ENCODE measurements around the gene NDUFA13. TPM values are rescaled to one million over a fixed set of nuclear protein-coding genes. Genes with fewer than 3 reads are reported as not detected.

NDUFA13 gene
- total RNA-seq, 1 experiment from 2014 or later = 489 TPM

DNA sequence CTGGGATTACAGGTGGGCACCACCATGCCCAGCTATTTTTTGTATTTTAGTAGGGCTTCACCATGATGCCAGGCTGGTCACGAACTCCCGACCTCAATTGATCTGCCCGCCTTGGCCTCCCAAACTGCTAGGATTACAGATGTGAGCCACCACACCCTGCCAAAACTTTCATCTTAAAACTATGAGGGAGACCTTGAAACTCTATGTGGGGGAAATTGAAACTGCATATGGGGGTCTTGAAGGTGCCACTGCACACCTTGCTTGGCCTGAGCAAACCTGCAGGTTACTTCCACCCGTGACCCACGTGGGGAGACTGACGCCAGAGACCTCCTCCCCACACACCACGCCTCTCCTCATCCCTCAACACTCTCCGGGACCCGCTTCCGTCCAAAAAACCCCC is 37.6 kb downstream of the NDUFA13 start:
- Histone ChIP-seq H3K18ac (ENCODE audit: insufficient read length, low read depth, low read length) (no peak overlapping the region), H2BK20ac (ENCODE audit: low read depth, low read length, poor library complexity, severe bottlenecking) (no peak overlapping the region), H2BK5ac (ENCODE audit: insufficient read length, low read length) (no peak overlapping the region), H3K4me2 (ENCODE audit: insufficient read depth, insufficient read length, low read length) (no peak overlapping the region), H2AK5ac (ENCODE audit: insufficient read length, low read length) (no peak overlapping the region), H2AFZ (ENCODE audit: low read length) (no peak overlapping the region), H2BK12ac (ENCODE audit: insufficient read length, low read depth, low read length) (no peak overlapping the region), H3K27ac (ENCODE audit: insufficient read length, low read depth, low read length) (no peak overlapping the region), H4K91ac (ENCODE audit: insufficient read length, low read depth, low read length) (no peak overlapping the region), H2BK15ac (ENCODE audit: low read depth, low read length) (no peak overlapping the region), H4K8ac (replicated peaks; ENCODE audit: insufficient read length, low read depth, low read length) (no peak overlapping the region), H3K23me2 (ENCODE audit: insufficient read length, low read depth, low read length, poor library complexity, severe bottlenecking) (no peaks in the 10 kb centered on the region), H3K14ac (ENCODE audit: insufficient read depth, low read length) (no peak overlapping the region), H3K9ac (ENCODE audit: extremely low read depth, insufficient read length, low read length) (no peak overlapping the region), H3T11ph (ENCODE audit: low read length) (no peak overlapping the region), H3K9me3 (ENCODE audit: control insufficient read depth, low read depth, low read length) (no peaks in the 10 kb centered on the region), H4K5ac (ENCODE audit: insufficient read length, low read depth, low read length) (no peak overlapping the region), H2BK120ac (ENCODE audit: low read depth, low read length, poor library complexity, severe bottlenecking) (no peak overlapping the region), H3K79me2 (ENCODE audit: insufficient read depth, low read length) (no peaks in the 10 kb centered on the region), H3K4ac (ENCODE audit: low read depth, low read length) (no peak overlapping the region), H3K56ac (ENCODE audit: insufficient read length, low read depth, low read length) (no peak overlapping the region), H3K79me1 (ENCODE audit: insufficient read depth, low read depth, low read length, poor library complexity, severe bottlenecking) (no peaks in the 10 kb centered on the region), H3K4me1 (ENCODE audit: insufficient read depth, low read length) (no peaks in the 10 kb centered on the region), H3K23ac (ENCODE audit: insufficient read length, low read depth, low read length) (no peak overlapping the region), H3K27me3 (ENCODE audit: insufficient read depth, low read length) (no peaks in the 10 kb centered on the region), H4K20me1 (ENCODE audit: control insufficient read depth, insufficient read depth, insufficient read length) (no peaks in the 10 kb centered on the region)
- WGBS (ENCODE audit: extremely low coverage, insufficient read length, low lambda C conversion rate) = no CpG with 5 or more reads among the region's 10 CpGs
- Mint-ChIP-seq H3K36me3 (ENCODE audit: insufficient read depth in 1 of 3, low read depth in 3 of 3) (no peaks in the 10 kb centered on the region; a peak in 1 of 7 replicates), H3K27ac (no peak overlapping the region), H3K9me3 (no peaks in the 10 kb centered on the region; a peak in 1 of 5 replicates), H3K4me1 (peaks cover 0 to 8% of the 10 kb centered on the region in 2 experiments; a peak in 2 of 4 replicates), H3K4me3 (0 out of 5 replicates have a peak overlapping the region, but pooled peaks of 1 of the 2 experiments have one; percentile 27), H3K27me3 (ENCODE audit: low read depth) (peaks cover 7% of the 10 kb centered on the region)
- TF ChIP-seq, protein P1, sequence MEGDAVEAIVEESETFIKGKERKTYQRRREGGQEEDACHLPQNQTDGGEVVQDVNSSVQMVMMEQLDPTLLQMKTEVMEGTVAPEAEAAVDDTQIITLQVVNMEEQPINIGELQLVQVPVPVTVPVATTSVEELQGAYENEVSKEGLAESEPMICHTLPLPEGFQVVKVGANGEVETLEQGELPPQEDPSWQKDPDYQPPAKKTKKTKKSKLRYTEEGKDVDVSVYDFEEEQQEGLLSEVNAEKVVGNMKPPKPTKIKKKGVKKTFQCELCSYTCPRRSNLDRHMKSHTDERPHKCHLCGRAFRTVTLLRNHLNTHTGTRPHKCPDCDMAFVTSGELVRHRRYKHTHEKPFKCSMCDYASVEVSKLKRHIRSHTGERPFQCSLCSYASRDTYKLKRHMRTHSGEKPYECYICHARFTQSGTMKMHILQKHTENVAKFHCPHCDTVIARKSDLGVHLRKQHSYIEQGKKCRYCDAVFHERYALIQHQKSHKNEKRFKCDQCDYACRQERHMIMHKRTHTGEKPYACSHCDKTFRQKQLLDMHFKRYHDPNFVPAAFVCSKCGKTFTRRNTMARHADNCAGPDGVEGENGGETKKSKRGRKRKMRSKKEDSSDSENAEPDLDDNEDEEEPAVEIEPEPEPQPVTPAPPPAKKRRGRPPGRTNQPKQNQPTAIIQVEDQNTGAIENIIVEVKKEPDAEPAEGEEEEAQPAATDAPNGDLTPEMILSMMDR (conservative IDR thresholded peaks at IDR 0.05) = no peak
- DNase-seq = no peak

Measured in H9 (cell line).